ENCODE results near the gene ID3.

Gene ID3

GRCh38 chr1:23557471-23558124 lies 1.7 kb downstream of the ID3 start:
- Histone ChIP-seq H3K9me3 (ENCODE audit: control insufficient read depth, insufficient read depth, low read length) (no peaks in the 10 kb centered on the region), H3K4me1 (ENCODE audit: control insufficient read depth, insufficient read depth, low read length) (peaks cover 16% of the 10 kb centered on the region), H3K36me3 (ENCODE audit: control insufficient read depth, insufficient read depth, low read length) (no peaks in the 10 kb centered on the region), H3K4me3 (ENCODE audit: low read length) (peak overlapping the region; percentile 71), H3K27me3 (ENCODE audit: control insufficient read depth, insufficient read depth, low read length) (no peaks in the 10 kb centered on the region), H3K27ac (ENCODE audit: low read length) (no peak overlapping the region)
- no peak for DNase-seq (ENCODE audit: low read depth, low spot score)
- WGBS (ENCODE audit: insufficient coverage, insufficient read length) = no CpG with 5 or more reads among the region's 8 CpGs

GRCh38 chr1:23556635-23557470 lies 2.4 kb downstream of the ID3 start:
- Histone ChIP-seq H3K4me3 (ENCODE audit: low read length) (peak overlapping the region; percentile 0; the same call in 1 of the 2 replicates), H3K27ac (ENCODE audit: low read length) (peak overlapping the region; percentile 49), H3K9me3 (ENCODE audit: control insufficient read depth, insufficient read depth, low read length) (no peaks in the 10 kb centered on the region), H3K27me3 (ENCODE audit: control insufficient read depth, insufficient read depth, low read length) (no peaks in the 10 kb centered on the region), H3K4me1 (ENCODE audit: control insufficient read depth, insufficient read depth, low read length) (peaks cover 16% of the 10 kb centered on the region), H3K36me3 (ENCODE audit: control insufficient read depth, insufficient read depth, low read length) (no peaks in the 10 kb centered on the region)
- no CpG with 5 or more reads among the region's 4 CpGs for WGBS (ENCODE audit: insufficient coverage, insufficient read length)
- no peak for DNase-seq (ENCODE audit: low read depth, low spot score)

- no peaks in the 10 kb centered on the region for H3K9me3 ChIP-seq (ENCODE audit: control insufficient read depth, insufficient read depth, low read length)
- peak overlapping the region; percentile 4; the same call in 1 of the 2 replicates for H3K4me3 ChIP-seq (ENCODE audit: low read length)
- peak overlapping the region; percentile 49 for H3K27ac ChIP-seq (ENCODE audit: low read length)
- H3K4me1 ChIP-seq (ENCODE audit: control insufficient read depth, insufficient read depth, low read length) = peaks cover 15% of the 10 kb centered on the region; the same call in 1 of the 2 replicates
- WGBS (ENCODE audit: insufficient coverage, insufficient read length) = no CpG with 5 or more reads among the region's 9 CpGs
- H3K27me3 ChIP-seq (ENCODE audit: control insufficient read depth, insufficient read depth, low read length) = no peaks in the 10 kb centered on the region
- DNase-seq (ENCODE audit: low read depth, low spot score) = no peak
- H3K36me3 ChIP-seq (ENCODE audit: control insufficient read depth, insufficient read depth, low read length) = no peaks in the 10 kb centered on the region
Measured at GRCh38 chr1:23555986-23556634, 3.2 kb downstream of the ID3 start.

GRCh38 chr1:23555270-23555985 lies 3.9 kb downstream of the ID3 start:
- Histone ChIP-seq H3K27me3 (ENCODE audit: control insufficient read depth, insufficient read depth, low read length) (no peaks in the 10 kb centered on the region), H3K9me3 (ENCODE audit: control insufficient read depth, insufficient read depth, low read length) (no peaks in the 10 kb centered on the region), H3K36me3 (ENCODE audit: control insufficient read depth, insufficient read depth, low read length) (no peaks in the 10 kb centered on the region), H3K4me1 (ENCODE audit: control insufficient read depth, insufficient read depth, low read length) (peaks cover 15% of the 10 kb centered on the region; the same call in 1 of the 2 replicates), H3K4me3 (ENCODE audit: low read length) (peak overlapping the region; percentile 26; the same call in 1 of the 2 replicates), H3K27ac (ENCODE audit: low read length) (peak overlapping the region; percentile 36)
- no peak for DNase-seq (ENCODE audit: low read depth, low spot score)
- WGBS (ENCODE audit: insufficient coverage, insufficient read length) = no CpG with 5 or more reads among the region's 15 CpGs

GRCh38 chr1:23554481-23555269 lies 4.6 kb downstream of the ID3 start:
- DNase-seq (ENCODE audit: low read depth, low spot score) = no peak
- Histone ChIP-seq H3K27ac (ENCODE audit: low read length) (no peak overlapping the region), H3K36me3 (ENCODE audit: control insufficient read depth, insufficient read depth, low read length) (no peaks in the 10 kb centered on the region), H3K27me3 (ENCODE audit: control insufficient read depth, insufficient read depth, low read length) (no peaks in the 10 kb centered on the region), H3K9me3 (ENCODE audit: control insufficient read depth, insufficient read depth, low read length) (no peaks in the 10 kb centered on the region), H3K4me1 (ENCODE audit: control insufficient read depth, insufficient read depth, low read length) (peaks cover 15% of the 10 kb centered on the region; the same call in 1 of the 2 replicates), H3K4me3 (ENCODE audit: low read length) (peak overlapping the region; percentile 52)
- no CpG with 5 or more reads among the region's 81 CpGs for WGBS (ENCODE audit: insufficient coverage, insufficient read length)

- H3K36me3 ChIP-seq (ENCODE audit: control insufficient read depth, insufficient read depth, low read length) = no peaks in the 10 kb centered on the region
- peaks cover 15% of the 10 kb centered on the region; the same call in 1 of the 2 replicates for H3K4me1 ChIP-seq (ENCODE audit: control insufficient read depth, insufficient read depth, low read length)
- H3K9me3 ChIP-seq (ENCODE audit: control insufficient read depth, insufficient read depth, low read length) = no peaks in the 10 kb centered on the region
- no peak overlapping the region for H3K27ac ChIP-seq (ENCODE audit: low read length)
- WGBS (ENCODE audit: insufficient coverage, insufficient read length) = no CpG with 5 or more reads among the region's 12 CpGs
- DNase-seq (ENCODE audit: low read depth, low spot score) = no peak
- no peaks in the 10 kb centered on the region for H3K27me3 ChIP-seq (ENCODE audit: control insufficient read depth, insufficient read depth, low read length)
- H3K4me3 ChIP-seq (ENCODE audit: low read length) = peak overlapping the region; percentile 52
Measured at GRCh38 chr1:23554127-23554480, 5.2 kb downstream of the ID3 start.

- H3K27me3 ChIP-seq (ENCODE audit: control insufficient read depth, insufficient read depth, low read length) = no peaks in the 10 kb centered on the region
- no peak overlapping the region for H3K27ac ChIP-seq (ENCODE audit: low read length)
- H3K9me3 ChIP-seq (ENCODE audit: control insufficient read depth, insufficient read depth, low read length) = no peaks in the 10 kb centered on the region
- peaks cover 17% of the 10 kb centered on the region for H3K4me1 ChIP-seq (ENCODE audit: control insufficient read depth, insufficient read depth, low read length)
- WGBS (ENCODE audit: insufficient coverage, insufficient read length) = no CpG with 5 or more reads among the region's 21 CpGs
- no peak overlapping the region for H3K4me3 ChIP-seq (ENCODE audit: low read length)
- no peaks in the 10 kb centered on the region for H3K36me3 ChIP-seq (ENCODE audit: control insufficient read depth, insufficient read depth, low read length)
- no peak for DNase-seq (ENCODE audit: low read depth, low spot score)
Measured at GRCh38 chr1:23553231-23554126, 5.8 kb downstream of the ID3 start.

GRCh38 chr1:23551849-23552248 lies 7.5 kb downstream of the ID3 start:
- Histone ChIP-seq H3K4me3 (ENCODE audit: low read length) (no peak overlapping the region), H3K4me1 (ENCODE audit: control insufficient read depth, insufficient read depth, low read length) (peaks cover 14% of the 10 kb centered on the region), H3K27me3 (ENCODE audit: control insufficient read depth, insufficient read depth, low read length) (no peaks in the 10 kb centered on the region), H3K27ac (ENCODE audit: low read length) (no peak overlapping the region), H3K9me3 (ENCODE audit: control insufficient read depth, insufficient read depth, low read length) (no peaks in the 10 kb centered on the region), H3K36me3 (ENCODE audit: control insufficient read depth, insufficient read depth, low read length) (no peaks in the 10 kb centered on the region)
- no peak for DNase-seq (ENCODE audit: low read depth, low spot score)
- WGBS (ENCODE audit: insufficient coverage, insufficient read length) = no CpG with 5 or more reads among the region's 4 CpGs

- H3K4me1 ChIP-seq (ENCODE audit: control insufficient read depth, insufficient read depth, low read length) = peaks cover 6% of the 10 kb centered on the region
- no peaks in the 10 kb centered on the region for H3K9me3 ChIP-seq (ENCODE audit: control insufficient read depth, insufficient read depth, low read length)
- no CpG with 5 or more reads among the region's 9 CpGs for WGBS (ENCODE audit: insufficient coverage, insufficient read length)
Measured at GRCh38 chr1:23548704-23549143, 10.6 kb downstream of the ID3 start.

More at GRCh38 chr1:23548704-23549143, 10.6 kb downstream of the ID3 start:
- Histone ChIP-seq H3K36me3 (ENCODE audit: control insufficient read depth, insufficient read depth, low read length) (no peaks in the 10 kb centered on the region), H3K27ac (ENCODE audit: low read length) (no peak overlapping the region), H3K27me3 (ENCODE audit: control insufficient read depth, insufficient read depth, low read length) (no peaks in the 10 kb centered on the region), H3K4me3 (ENCODE audit: low read length) (no peak overlapping the region)
- DNase-seq (ENCODE audit: low read depth, low spot score) = no peak
